Stimulated activated memory B cell treated with anti-CD40 and anti-IgM and Interleukin-4, amounts not matched to agents 10 μg/mL and 1 μg/mL and 100 μg/mL, for 72 hours (primary cell): Measurements from ENCODE around the gene SNX33.
A peak's percentile ranks its signal among the peaks of the same experiment; 100 is the strongest.
"Not testable (repeated sequence)": the region's sequence is repeated elsewhere in the genome, so short reads cannot be mapped to it uniquely, and the experiment has no call there.

Experiments
- ATAC-seq: fragments of 150-1000 bp; cut with Tn5 transposase; 2 replicates; pipeline ENCODE4 v1.10.0; 2021
- H3K27ac Mint-ChIP-seq: one replicate; pipeline ENCODE4 v1.8.0; 2022; ENCODE audit warnings: mild to moderate bottlenecking, mixed read lengths
- H3K27me3 Mint-ChIP-seq: one replicate; pipeline ENCODE4 v1.8.0; 2022; ENCODE audit warnings: mixed read lengths
- H3K36me3 Mint-ChIP-seq: one replicate; pipeline ENCODE4 v1.8.0; 2022; ENCODE audit warnings: mixed read lengths
- H3K4me1 Mint-ChIP-seq: one replicate; pipeline ENCODE4 v1.8.0; 2022; ENCODE audit warnings: mixed read lengths
- H3K4me3 Mint-ChIP-seq: one replicate; pipeline ENCODE4 v1.8.0; 2022; ENCODE audit warnings: mild to moderate bottlenecking, moderate library complexity, mixed read lengths
- H3K9me3 Mint-ChIP-seq: one replicate; pipeline ENCODE4 v1.8.0; 2022; ENCODE audit warnings: mixed read lengths

The SNX33 gene

GRCh38 chr15:75695634-75696310, 48.1 kb downstream of the SNX33 start:
- ATAC-seq = no peak
- Mint-ChIP-seq H3K4me1 (peaks cover 67% of the 10 kb centered on the region), H3K9me3 (no peaks in the 10 kb centered on the region), H3K36me3 (no peaks in the 10 kb centered on the region), H3K4me3 (peak overlapping the region; percentile 41), H3K27me3 (peaks cover 26% of the 10 kb centered on the region), H3K27ac (peak overlapping the region; percentile 42)

GRCh38 chr15:75696311-75696720, 48.6 kb downstream of the SNX33 start:
- ATAC-seq = no peak
- Mint-ChIP-seq H3K36me3 (no peaks in the 10 kb centered on the region), H3K4me1 (peaks cover 70% of the 10 kb centered on the region), H3K27ac (peak overlapping the region; percentile 42), H3K27me3 (peaks cover 26% of the 10 kb centered on the region), H3K9me3 (no peaks in the 10 kb centered on the region), H3K4me3 (no peak overlapping the region)

- no peak overlapping the region for H3K4me3 Mint-ChIP-seq
- no peaks in the 10 kb centered on the region for H3K36me3 Mint-ChIP-seq
- H3K27ac Mint-ChIP-seq = peak overlapping the region; percentile 54
- peaks cover 26% of the 10 kb centered on the region for H3K27me3 Mint-ChIP-seq
- no peak for ATAC-seq
- H3K4me1 Mint-ChIP-seq = peaks cover 72% of the 10 kb centered on the region
- H3K9me3 Mint-ChIP-seq = no peaks in the 10 kb centered on the region
These were observed 49.1 kb downstream of the SNX33 start for GRCh38 chr15:75696854-75697259.

GRCh38 chr15:75697523-75697922, 49.8 kb downstream of the SNX33 start:
- Mint-ChIP-seq H3K4me1 (peaks cover 72% of the 10 kb centered on the region), H3K27ac (peak overlapping the region; percentile 54), H3K4me3 (no peak overlapping the region)

GRCh38 chr15:75697974-75698747, 50.4 kb downstream of the SNX33 start:
- not testable (repeated sequence) for H3K36me3 Mint-ChIP-seq, H3K4me3 Mint-ChIP-seq, ATAC-seq, H3K9me3 Mint-ChIP-seq
- peaks cover 14% of the 10 kb centered on the region for H3K27me3 Mint-ChIP-seq
- peak overlapping the region; percentile 54 for H3K27ac Mint-ChIP-seq
- peaks cover 69% of the 10 kb centered on the region for H3K4me1 Mint-ChIP-seq

More at GRCh38 chr15:75697523-75697922, 49.8 kb downstream of the SNX33 start:
- Mint-ChIP-seq H3K9me3 (no peaks in the 10 kb centered on the region), H3K27me3 (peaks cover 20% of the 10 kb centered on the region), H3K36me3 (no peaks in the 10 kb centered on the region)
- ATAC-seq = no peak

GRCh38 chr15:75699517-75699916, 51.8 kb downstream of the SNX33 start:
- ATAC-seq, H3K27ac Mint-ChIP-seq, H3K4me3 Mint-ChIP-seq, H3K36me3 Mint-ChIP-seq, H3K9me3 Mint-ChIP-seq: not testable (repeated sequence)
- Mint-ChIP-seq H3K4me1 (peaks cover 57% of the 10 kb centered on the region), H3K27me3 (peaks cover 13% of the 10 kb centered on the region)

- not testable (repeated sequence) for H3K9me3 Mint-ChIP-seq, H3K36me3 Mint-ChIP-seq, H3K4me3 Mint-ChIP-seq, H3K27ac Mint-ChIP-seq, H3K27me3 Mint-ChIP-seq
- peak; percentile 61 for ATAC-seq
- H3K4me1 Mint-ChIP-seq = peaks cover 50% of the 10 kb centered on the region
These were observed 52.5 kb downstream of the SNX33 start for GRCh38 chr15:75699961-75700874.

GRCh38 chr15:75701071-75702003, 53.6 kb downstream of the SNX33 start:
- not testable (repeated sequence) for H3K27ac Mint-ChIP-seq, H3K4me3 Mint-ChIP-seq, H3K27me3 Mint-ChIP-seq, ATAC-seq, H3K9me3 Mint-ChIP-seq, H3K36me3 Mint-ChIP-seq
- H3K4me1 Mint-ChIP-seq = peaks cover 38% of the 10 kb centered on the region

- Mint-ChIP-seq H3K27ac (no peak overlapping the region), H3K27me3 (no peaks in the 10 kb centered on the region), H3K4me1 (peaks cover 35% of the 10 kb centered on the region), H3K4me3 (no peak overlapping the region), H3K9me3 (no peaks in the 10 kb centered on the region), H3K36me3 (no peaks in the 10 kb centered on the region)
- no peak for ATAC-seq
These were observed 54.7 kb downstream of the SNX33 start for GRCh38 chr15:75702436-75702835.

GRCh38 chr15:75703440-75704262, 55.9 kb downstream of the SNX33 start:
- ATAC-seq, H3K9me3 Mint-ChIP-seq, H3K36me3 Mint-ChIP-seq, H3K27me3 Mint-ChIP-seq, H3K4me3 Mint-ChIP-seq, H3K27ac Mint-ChIP-seq: not testable (repeated sequence)
- peaks cover 30% of the 10 kb centered on the region for H3K4me1 Mint-ChIP-seq

- Mint-ChIP-seq H3K4me3 (no peak overlapping the region), H3K27me3 (no peaks in the 10 kb centered on the region), H3K4me1 (peaks cover 26% of the 10 kb centered on the region), H3K36me3 (no peaks in the 10 kb centered on the region), H3K9me3 (no peaks in the 10 kb centered on the region), H3K27ac (no peak overlapping the region)
- ATAC-seq = no peak
These were observed 56.5 kb downstream of the SNX33 start for GRCh38 chr15:75704263-75704615.

GRCh38 chr15:75704618-75705017, 56.9 kb downstream of the SNX33 start:
- no peak overlapping the region for H3K27ac Mint-ChIP-seq
- H3K9me3 Mint-ChIP-seq = no peaks in the 10 kb centered on the region
- no peaks in the 10 kb centered on the region for H3K27me3 Mint-ChIP-seq
- peaks cover 22% of the 10 kb centered on the region for H3K4me1 Mint-ChIP-seq
- ATAC-seq = no peak
- no peak overlapping the region for H3K4me3 Mint-ChIP-seq
- H3K36me3 Mint-ChIP-seq = no peaks in the 10 kb centered on the region

- not testable (repeated sequence) for H3K4me3 Mint-ChIP-seq, H3K27me3 Mint-ChIP-seq, H3K36me3 Mint-ChIP-seq, H3K9me3 Mint-ChIP-seq, H3K27ac Mint-ChIP-seq, ATAC-seq
- H3K4me1 Mint-ChIP-seq = peaks cover 14% of the 10 kb centered on the region
These were observed 57.7 kb downstream of the SNX33 start for GRCh38 chr15:75705375-75705774.
